Measurements from ENCODE around the gene BUD31.

Gene BUD31

DNA sequence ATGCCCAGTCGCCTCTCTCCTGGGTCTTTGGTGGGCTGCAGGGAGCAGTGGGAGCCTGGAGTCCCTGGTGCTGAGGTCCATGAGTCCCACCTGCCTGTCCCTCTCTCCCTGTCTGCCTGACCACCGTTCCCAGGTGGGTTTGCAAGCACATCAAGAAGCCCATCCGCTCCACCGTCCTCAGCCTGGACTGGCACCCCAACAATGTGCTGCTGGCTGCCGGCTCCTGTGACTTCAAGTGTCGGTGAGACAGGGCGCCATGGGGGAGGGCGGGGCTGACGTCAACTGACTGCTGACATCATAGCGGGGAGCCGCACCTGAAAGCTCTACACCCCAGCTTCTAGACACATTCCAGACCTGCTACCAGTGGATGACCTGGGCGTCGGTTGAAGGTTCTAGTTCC lies 19.0 kb upstream of the BUD31 start:
- TF ChIP-seq GATA3 (IDR thresholded peaks at IDR 0.05; ENCODE audit: low read depth, low read length) (no peak), GATA2 (IDR thresholded peaks at IDR 0.05; ENCODE audit: low read depth, low read length) (no peak)

DNA sequence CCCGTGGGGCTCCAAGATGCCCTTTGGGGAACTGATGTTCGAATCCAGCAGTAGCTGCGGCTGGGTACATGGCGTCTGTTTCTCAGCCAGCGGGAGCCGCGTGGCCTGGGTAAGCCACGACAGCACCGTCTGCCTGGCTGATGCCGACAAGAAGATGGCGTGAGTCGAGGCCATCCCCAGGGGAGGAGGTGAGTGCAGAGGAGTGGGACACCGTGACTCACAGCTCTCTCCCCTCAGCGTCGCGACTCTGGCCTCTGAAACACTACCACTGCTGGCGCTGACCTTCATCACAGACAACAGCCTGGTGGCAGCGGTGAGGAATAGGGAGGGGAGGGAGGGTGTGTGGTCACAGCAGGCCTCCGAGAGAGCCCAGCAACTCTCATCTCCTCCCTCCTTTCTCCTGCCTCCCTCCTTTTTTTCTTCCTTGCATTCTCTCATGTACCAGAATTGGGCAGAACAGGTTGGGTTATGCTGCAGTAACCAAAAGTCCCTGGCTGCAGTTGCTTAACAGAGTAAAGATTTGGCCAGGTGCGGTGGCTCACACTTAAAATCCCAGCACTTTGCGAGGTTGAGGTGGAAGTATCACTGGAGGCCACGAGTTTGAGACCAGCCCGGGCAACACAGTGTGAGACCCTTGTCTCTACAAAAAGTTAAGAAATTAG lies 17.7 kb upstream of the BUD31 start:
- TF ChIP-seq GATA3 (IDR thresholded peaks at IDR 0.05; ENCODE audit: low read depth, low read length) (no peak), GATA2 (IDR thresholded peaks at IDR 0.05; ENCODE audit: low read depth, low read length) (no peak)

GRCh38 chr7:99392046-99392445 lies 16.7 kb upstream of the BUD31 start:
- TF ChIP-seq GATA2 (IDR thresholded peaks at IDR 0.05; ENCODE audit: low read depth, low read length) = no peak
- TF ChIP-seq GATA3 (IDR thresholded peaks at IDR 0.05; ENCODE audit: low read depth, low read length) = no peak

- TF ChIP-seq GATA3 (IDR thresholded peaks at IDR 0.05; ENCODE audit: low read depth, low read length) = no peak
- TF ChIP-seq GATA2 (IDR thresholded peaks at IDR 0.05; ENCODE audit: low read depth, low read length) = no peak
Measured at GRCh38 chr7:99392659-99393354, 16.0 kb upstream of the BUD31 start.

- no peak for TF ChIP-seq GATA3 (IDR thresholded peaks at IDR 0.05; ENCODE audit: low read depth, low read length)
Measured at GRCh38 chr7:99393355-99394187, 15.2 kb upstream of the BUD31 start.

DNA sequence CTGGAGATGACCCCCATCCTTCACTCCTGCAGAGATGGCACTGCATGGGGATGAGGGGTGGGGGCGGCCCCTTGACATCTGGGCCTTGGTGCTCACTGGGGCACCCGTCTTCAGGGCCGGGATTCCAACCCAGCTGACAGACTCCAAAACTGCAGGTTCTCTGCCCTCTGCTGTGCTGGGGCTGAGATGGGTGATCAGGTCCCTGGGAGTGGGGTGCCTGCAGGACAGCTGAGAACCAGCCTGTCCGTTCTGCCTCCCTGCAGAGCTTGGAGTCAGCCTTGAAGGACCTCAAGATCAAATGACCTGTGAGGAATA lies 14.6 kb upstream of the BUD31 start:
- no peak for TF ChIP-seq GATA3 (IDR thresholded peaks at IDR 0.05; ENCODE audit: low read depth, low read length)
- no peak for TF ChIP-seq GATA2 (IDR thresholded peaks at IDR 0.05; ENCODE audit: low read depth, low read length)

DNA sequence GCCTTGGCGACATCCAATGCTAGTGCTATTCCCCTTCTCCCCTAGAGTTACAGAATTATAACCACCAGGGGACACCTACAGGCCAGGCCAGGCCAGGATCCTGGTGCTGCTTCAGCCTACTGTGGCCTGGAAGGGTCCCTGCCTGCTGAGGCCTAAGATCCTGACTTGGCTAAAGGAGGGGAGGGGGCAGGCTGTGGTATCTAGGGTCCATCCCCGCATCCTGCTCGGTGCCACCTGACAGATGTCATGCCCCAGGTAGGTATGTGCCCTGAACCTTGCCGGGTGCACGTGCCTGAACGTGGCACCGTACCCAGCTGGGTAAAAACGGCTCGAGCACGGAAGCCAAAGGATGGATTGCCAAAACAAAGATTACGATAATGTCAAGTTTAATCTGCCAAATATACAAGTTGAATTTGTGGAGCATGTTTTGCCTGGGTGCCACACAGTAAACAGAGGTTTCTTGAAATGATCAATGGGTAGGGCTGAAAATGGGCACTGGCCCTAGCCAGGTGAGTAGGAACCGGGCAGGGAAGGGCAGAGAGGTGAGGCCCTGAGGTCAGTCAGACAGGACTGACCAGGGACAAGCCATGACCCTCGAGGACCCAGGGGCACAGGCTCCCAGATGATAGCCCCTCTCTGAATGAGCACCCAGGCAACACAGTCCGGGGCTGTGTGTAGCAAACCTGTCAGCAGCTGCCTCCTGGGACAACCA lies 13.0 kb upstream of the BUD31 start:
- TF ChIP-seq GATA3 (IDR thresholded peaks at IDR 0.05; ENCODE audit: low read depth, low read length) (no peak), GATA2 (IDR thresholded peaks at IDR 0.05; ENCODE audit: low read depth, low read length) (no peak)

DNA sequence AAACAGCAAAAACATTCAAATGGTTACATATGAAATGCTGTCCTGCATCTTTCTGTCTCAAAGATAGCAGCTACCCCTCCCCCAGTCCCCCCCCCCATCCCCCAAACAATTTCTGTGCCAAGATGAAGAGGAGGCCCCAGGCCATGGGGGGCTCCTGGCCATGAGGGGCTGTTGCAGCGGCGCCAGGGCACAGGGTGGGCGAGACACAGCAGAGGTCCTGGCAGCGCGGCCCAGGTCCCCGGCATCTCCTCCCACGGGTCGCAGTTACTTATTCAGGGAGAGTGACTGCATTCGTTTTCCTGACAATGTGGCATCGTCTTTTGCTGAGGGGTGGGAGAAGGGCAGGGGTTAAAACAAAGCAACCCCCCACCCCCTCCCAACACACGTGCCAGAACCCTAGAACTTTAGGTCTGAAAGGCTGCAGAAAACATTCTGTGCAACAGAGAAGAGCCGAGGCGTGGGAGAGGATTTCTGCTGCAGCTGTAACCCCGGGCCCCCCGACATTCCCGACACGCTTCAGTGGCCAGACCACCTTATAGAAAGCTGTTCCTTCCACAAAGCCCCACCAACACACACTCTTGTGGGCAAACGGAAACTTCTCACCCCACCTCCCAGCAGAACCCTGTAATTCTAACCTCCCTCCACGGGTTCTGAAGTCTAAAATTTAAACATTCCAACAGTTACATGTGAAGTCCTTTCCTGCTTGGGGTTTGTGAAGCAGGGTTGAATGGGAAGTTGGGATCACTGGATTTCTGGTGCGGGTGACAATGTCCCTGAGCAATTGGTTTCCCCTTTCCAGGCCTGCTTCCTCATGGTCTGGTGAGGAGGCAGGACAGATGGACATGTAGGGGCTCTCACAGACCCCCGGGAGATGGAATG lies 12.1 kb upstream of the BUD31 start:
- no peak for TF ChIP-seq GATA3 (IDR thresholded peaks at IDR 0.05; ENCODE audit: low read depth, low read length)

- no peak for TF ChIP-seq GATA2 (IDR thresholded peaks at IDR 0.05; ENCODE audit: low read depth, low read length)
Measured at GRCh38 chr7:99397297-99397983, 11.3 kb upstream of the BUD31 start.

DNA sequence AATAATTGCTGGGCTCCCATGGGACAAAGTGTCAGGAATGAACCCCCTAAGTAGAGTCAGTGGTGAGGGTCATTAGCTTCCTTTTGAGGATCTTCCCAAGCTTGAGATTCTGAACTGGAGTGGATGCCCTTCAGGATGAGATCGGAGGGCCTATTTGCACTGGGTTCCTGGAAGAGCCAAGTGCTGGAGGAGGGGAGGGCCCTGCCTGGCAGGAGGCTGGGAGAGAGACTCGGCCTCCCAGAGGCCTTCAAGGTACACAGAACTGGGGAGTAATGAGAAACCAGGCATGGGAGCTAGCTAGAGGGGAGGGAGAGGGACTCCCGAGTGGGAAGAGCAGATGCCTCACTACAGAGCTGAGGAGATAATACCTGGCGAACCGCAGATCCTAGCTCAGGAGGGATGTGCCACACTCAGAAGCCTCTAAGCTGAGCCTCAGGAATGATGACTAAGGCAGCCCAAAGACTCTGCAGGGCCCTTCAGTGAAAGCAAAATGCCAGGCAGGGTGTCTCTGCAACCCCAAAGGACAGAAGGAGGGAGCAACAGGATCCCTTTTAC lies 9.8 kb upstream of the BUD31 start:
- no peak for TF ChIP-seq GATA2 (IDR thresholded peaks at IDR 0.05; ENCODE audit: low read depth, low read length)
- no peak for TF ChIP-seq GATA3 (IDR thresholded peaks at IDR 0.05; ENCODE audit: low read depth, low read length)

- no peak for TF ChIP-seq GATA2 (IDR thresholded peaks at IDR 0.05; ENCODE audit: low read depth, low read length)
- no peak for TF ChIP-seq GATA3 (IDR thresholded peaks at IDR 0.05; ENCODE audit: low read depth, low read length)
Measured at GRCh38 chr7:99399597-99399996, 9.2 kb upstream of the BUD31 start.

DNA sequence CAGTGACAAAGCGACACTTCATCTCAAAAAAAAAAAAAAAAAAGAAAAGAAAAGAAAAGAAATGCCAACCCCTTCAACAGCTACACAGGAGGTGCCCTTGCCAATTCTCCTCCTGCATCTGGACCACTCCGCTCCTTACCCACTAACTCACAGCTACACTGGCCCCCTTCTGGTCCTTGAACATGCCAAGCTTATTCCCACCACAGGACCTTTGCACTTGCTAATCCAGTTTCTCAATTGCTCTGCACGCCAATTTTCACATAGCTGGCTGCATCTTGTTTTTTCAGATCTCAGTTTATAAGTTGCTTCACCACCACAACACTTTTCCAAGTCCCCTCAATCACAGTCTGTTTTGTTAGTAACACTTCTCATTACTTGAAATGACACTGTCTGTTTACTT lies 5.9 kb upstream of the BUD31 start:
- TF ChIP-seq GATA3 (IDR thresholded peaks at IDR 0.05; ENCODE audit: low read depth, low read length) = no peak
- TF ChIP-seq GATA2 (IDR thresholded peaks at IDR 0.05; ENCODE audit: low read depth, low read length) = no peak

DNA sequence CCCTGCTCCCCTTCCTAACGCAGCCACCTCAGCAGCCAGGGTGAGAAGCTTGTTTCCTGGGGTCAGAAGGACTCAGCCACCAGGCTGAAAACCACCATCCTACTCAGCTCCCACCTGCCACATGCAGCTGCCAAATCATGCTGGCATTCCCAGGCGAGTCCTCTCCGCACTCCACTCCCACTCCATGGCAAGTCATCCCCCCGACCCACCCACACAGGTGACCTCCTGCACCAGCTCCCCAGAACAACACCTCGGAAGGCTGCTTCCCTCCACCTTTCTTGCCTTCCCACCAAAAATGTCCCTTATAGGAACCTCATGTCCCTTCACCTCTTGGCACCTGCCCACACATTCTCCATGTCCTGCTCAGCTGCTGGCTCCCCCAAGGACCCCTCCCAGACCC lies 5.0 kb upstream of the BUD31 start:
- TF ChIP-seq GATA2 (IDR thresholded peaks at IDR 0.05; ENCODE audit: low read depth, low read length) (no peak), GATA3 (IDR thresholded peaks at IDR 0.05; ENCODE audit: low read depth, low read length) (no peak)

Data from SH-SY5Y (cell line).